DND-41 (cell line): ENCODE measurements around the gene NAV3.

ENCODE experiments used
- ATAC-seq: fragments of 200-7000 bp; cut with Tn5 transposase; 3 replicates; pipeline ENCODE4 v1.9.1; 2021; ENCODE audit warnings: low read depth; ENCODE audit not compliant: insufficient read depth
- DNase-seq: peaks from one replicate; pipeline ENCODE4 v3.0.0-alpha.2; 2020
- H2AFZ ChIP-seq: 2 replicates; pipeline ENCODE4 v1.6.0; 2012; ENCODE audit warnings: low read depth, low read length
- H3K27ac ChIP-seq: 2 replicates; pipeline ENCODE4 v1.5.1; 2012; ENCODE audit warnings: low read length, inconsistent platforms
- H3K27me3 ChIP-seq: fragments of 200-600 bp; sonication (generic); 2 replicates; pipeline ENCODE4 v1.6.0; 2012; ENCODE audit warnings: low read length, mild to moderate bottlenecking, inconsistent platforms; ENCODE audit not compliant: insufficient read depth, poor library complexity
- H3K36me3 ChIP-seq: 2 replicates; pipeline ENCODE4 v1.5.1; 2012; ENCODE audit warnings: low read length, inconsistent platforms; ENCODE audit not compliant: insufficient read depth
- H3K4me1 ChIP-seq: 2 replicates; pipeline ENCODE4 v1.5.1; 2012; ENCODE audit warnings: mild to moderate bottlenecking, low read length; ENCODE audit not compliant: insufficient read depth
- H3K4me2 ChIP-seq: 2 replicates; pipeline ENCODE4 v1.6.0; 2012; ENCODE audit warnings: mild to moderate bottlenecking, moderate library complexity, low read length, inconsistent platforms; ENCODE audit not compliant: insufficient read depth
- H3K4me3 ChIP-seq, 2 experiments: fragments of 200-600 bp in 1 of 2; shearing (Covaris generic) in 1 of 2; 2 replicates each; pipeline ENCODE4 v1.5.1; 2012 to 2016; ENCODE audit warnings: inconsistent platforms in 2 of 2, low read length in 2 of 2, mild to moderate bottlenecking in 2 of 2, low read depth in 1 of 2, moderate library complexity in 1 of 2
- H3K79me2 ChIP-seq: 2 replicates; pipeline ENCODE4 v1.6.0; 2012; ENCODE audit warnings: low read length, inconsistent platforms; ENCODE audit not compliant: insufficient read depth
- H3K9ac ChIP-seq: 2 replicates; pipeline ENCODE4 v1.6.0; 2012; ENCODE audit warnings: low read depth, mild to moderate bottlenecking, inconsistent platforms, low read length, moderate library complexity
- H3K9me3 ChIP-seq: 2 replicates; pipeline ENCODE4 v1.5.1; 2012; ENCODE audit warnings: low read length, moderate library complexity, mild to moderate bottlenecking, inconsistent platforms; ENCODE audit not compliant: insufficient read depth, severe bottlenecking
- H4K20me1 ChIP-seq: 2 replicates; pipeline ENCODE4 v1.6.0; 2012; ENCODE audit warnings: low read length; ENCODE audit not compliant: insufficient read depth
- CTCF ChIP-seq: IDR thresholded peaks from 2 replicates; pipeline ENCODE4 v1.5.1; 2012; ENCODE audit warnings: borderline replicate concordance, low read length, moderate library complexity, mild to moderate bottlenecking; ENCODE audit not compliant: poor library complexity, severe bottlenecking; ENCODE audit errors: extremely low read depth
- EZH2 ChIP-seq: IDR thresholded peaks from 3 replicates; pipeline ENCODE4 v1.6.1; 2012; ENCODE audit warnings: borderline replicate concordance, low read depth, mild to moderate bottlenecking, moderate library complexity, low read length, inconsistent platforms; ENCODE audit not compliant: severe bottlenecking

Gene NAV3

GRCh38 chr12:78060186-78060585, 229.5 kb downstream of the NAV3 start:
- H3K79me2 ChIP-seq, result no peaks in the 10 kb centered on the region
- no peaks in the 10 kb centered on the region for H3K9me3 ChIP-seq
- no peak for TF ChIP-seq CTCF
- no peak for TF ChIP-seq EZH2
- no peak overlapping the region for H3K4me3 ChIP-seq
- H3K9ac ChIP-seq, result no peak overlapping the region
- H3K27me3 ChIP-seq, result no peaks in the 10 kb centered on the region
- no peak overlapping the region for H3K4me2 ChIP-seq
- H4K20me1 ChIP-seq, result no peaks in the 10 kb centered on the region
- DNase-seq (no peak), ATAC-seq (no peak)
- no peaks in the 10 kb centered on the region for H3K4me1 ChIP-seq
- no peak overlapping the region for H2AFZ ChIP-seq
- H3K36me3 ChIP-seq, result no peaks in the 10 kb centered on the region
- H3K27ac ChIP-seq, result no peak overlapping the region

GRCh38 chr12:78062786-78063185, 232.1 kb downstream of the NAV3 start:
- no peak for DNase-seq

GRCh38 chr12:78081590-78082314, 251.1 kb downstream of the NAV3 start:
- H3K27me3 ChIP-seq, result no peaks in the 10 kb centered on the region
- H4K20me1 ChIP-seq, result no peaks in the 10 kb centered on the region
- no peak overlapping the region for H2AFZ ChIP-seq
- H3K36me3 ChIP-seq, result no peaks in the 10 kb centered on the region
- no peaks in the 10 kb centered on the region for H3K79me2 ChIP-seq
- ATAC-seq, result no peak
- H3K4me1 ChIP-seq, result no peaks in the 10 kb centered on the region
- DNase-seq, result no peak
- no peak overlapping the region for H3K4me2 ChIP-seq
- TF ChIP-seq CTCF (no peak), EZH2 (no peak)
- H3K4me3 ChIP-seq, result no peak overlapping the region
- no peak overlapping the region for H3K9ac ChIP-seq
- H3K9me3 ChIP-seq, result no peaks in the 10 kb centered on the region
- no peak overlapping the region for H3K27ac ChIP-seq

More at GRCh38 chr12:78062786-78063185, 232.1 kb downstream of the NAV3 start:
- H3K9ac ChIP-seq, result no peak overlapping the region
- H3K79me2 ChIP-seq, result no peaks in the 10 kb centered on the region
- H2AFZ ChIP-seq, result no peak overlapping the region
- H3K4me1 ChIP-seq, result no peaks in the 10 kb centered on the region
- H3K4me3 ChIP-seq, result no peak overlapping the region
- no peaks in the 10 kb centered on the region for H3K9me3 ChIP-seq
- no peaks in the 10 kb centered on the region for H3K27me3 ChIP-seq
- H3K27ac ChIP-seq, result no peak overlapping the region
- no peak for ATAC-seq
- no peak overlapping the region for H3K4me2 ChIP-seq
- no peaks in the 10 kb centered on the region for H3K36me3 ChIP-seq
- H4K20me1 ChIP-seq, result no peaks in the 10 kb centered on the region
- no peak for TF ChIP-seq CTCF
- no peak for TF ChIP-seq EZH2
